ENCODE results near the gene DNAH1. TPM values are rescaled to one million over a fixed set of nuclear protein-coding genes. Genes with fewer than 3 reads are reported as not detected.

The DNAH1 gene
- total and polyA plus RNA-seq, 2 of the 13 experiments (the other 11 are each of a cell fraction or from before 2014, with no cell fraction given) = 0.64 to 3.5 TPM

- TF ChIP-seq PRMT3 (CRISPR knock-in tag; IDR thresholded peaks at IDR 0.05; ENCODE audit: borderline replicate concordance, low read depth) = no peak
- peak; percentile 89; the same call in 1 of the 2 replicates for TF ChIP-seq TARDBP (CRISPR knock-in tag; IDR thresholded peaks at IDR 0.05)
- peak; percentile 53; the same call in 1 of the 2 replicates for TF ChIP-seq UBTF (CRISPR knock-in tag; IDR thresholded peaks at IDR 0.05)
- TF ChIP-seq KMT2B (CRISPR knock-in tag; IDR thresholded peaks at IDR 0.05) = peak; percentile 63; the same call in 1 of the 2 replicates
- TF ChIP-seq ZNF570 (CRISPR knock-in tag; IDR thresholded peaks at IDR 0.05; ENCODE audit: borderline replicate concordance) = no peak
- no peak for TF ChIP-seq NFKB2 (CRISPR knock-in tag; IDR thresholded peaks at IDR 0.05; ENCODE audit: borderline replicate concordance)
- no peak for TF ChIP-seq PHF20 (CRISPR knock-in tag; IDR thresholded peaks at IDR 0.05)
- peak; percentile 43; the same call in 1 of the 2 replicates for TF ChIP-seq WIZ (CRISPR knock-in tag; IDR thresholded peaks at IDR 0.05)
- TF ChIP-seq FOSL1 (CRISPR knock-in tag; IDR thresholded peaks at IDR 0.05; ENCODE audit: borderline replicate concordance) = no peak
- TF ChIP-seq ZNF343 (CRISPR knock-in tag; IDR thresholded peaks at IDR 0.05) = no peak
- TF ChIP-seq RBFOX2 (IDR thresholded peaks at IDR 0.05; ENCODE audit: low read depth, low read length) = no peak
- TF ChIP-seq MED13 (CRISPR knock-in tag; IDR thresholded peaks at IDR 0.05) = no peak
- no peak for TF ChIP-seq HBP1 (CRISPR knock-in tag; IDR thresholded peaks at IDR 0.05; ENCODE audit: low read depth)
- TF ChIP-seq RERE (CRISPR knock-in tag; IDR thresholded peaks at IDR 0.05; ENCODE audit: low read depth) = no peak
- TF ChIP-seq ZNF33A (CRISPR knock-in tag; IDR thresholded peaks at IDR 0.05; ENCODE audit: borderline replicate concordance) = no peak
- 0 out of 2 replicates have a peak, but pooled peaks have one; percentile 29 for TF ChIP-seq ZNF335 (CRISPR knock-in tag; IDR thresholded peaks at IDR 0.05)
- TF ChIP-seq TBX3 (IDR thresholded peaks at IDR 0.05; ENCODE audit: borderline replicate concordance) = peak; percentile 86
- TF ChIP-seq GATA4 (IDR thresholded peaks at IDR 0.05; ENCODE audit: borderline replicate concordance, low read depth) = peak; percentile 93
- TF ChIP-seq ZNF580 (CRISPR knock-in tag; IDR thresholded peaks at IDR 0.05; ENCODE audit: borderline replicate concordance, low read depth) = peak; percentile 81; the same call in 1 of the 2 replicates
- peak; percentile 77; the same call in 1 of the 2 replicates for TF ChIP-seq MYC (CRISPR knock-in tag; IDR thresholded peaks at IDR 0.05; ENCODE audit: borderline replicate concordance)
- no peak for TF ChIP-seq ZSCAN12 (CRISPR knock-in tag; IDR thresholded peaks at IDR 0.05)
Measured at GRCh38 chr3:52429779-52430415, 113.8 kb downstream of the DNAH1 start (continued).
